Activated CD4-positive, CD25-positive, alpha-beta regulatory T cell (primary cell): ENCODE data around the gene MFN1.

Experiments
- DNase-seq, 4 experiments: peaks; one replicate each; lab custom pipeline; 2025; lab: John Stamatoyannopoulos, UW

The MFN1 gene

GRCh38 chr3:179430277-179430870, 82.9 kb downstream of the MFN1 start:
- DNase-seq: no peak

DNA sequence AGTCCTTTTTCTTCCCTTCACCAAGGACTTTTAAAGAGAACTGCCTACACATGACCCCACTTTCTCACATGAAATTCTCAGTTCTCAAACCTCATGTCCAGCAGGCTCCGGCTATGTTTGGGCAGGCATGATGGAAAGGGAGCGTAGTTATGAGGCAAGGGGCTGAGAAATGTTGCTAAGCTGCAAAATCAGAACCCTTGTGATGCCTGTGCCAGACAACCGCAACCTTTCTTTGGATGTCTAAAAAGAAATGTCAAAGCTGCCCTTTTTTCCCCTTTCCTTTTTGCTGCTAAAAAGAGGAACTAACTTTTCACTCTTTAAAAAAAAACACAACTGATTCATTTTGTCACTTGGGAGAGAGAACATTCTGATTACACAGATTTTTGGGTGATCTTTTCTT, 84.5 kb downstream of the MFN1 start:
- DNase-seq: no peak

DNA sequence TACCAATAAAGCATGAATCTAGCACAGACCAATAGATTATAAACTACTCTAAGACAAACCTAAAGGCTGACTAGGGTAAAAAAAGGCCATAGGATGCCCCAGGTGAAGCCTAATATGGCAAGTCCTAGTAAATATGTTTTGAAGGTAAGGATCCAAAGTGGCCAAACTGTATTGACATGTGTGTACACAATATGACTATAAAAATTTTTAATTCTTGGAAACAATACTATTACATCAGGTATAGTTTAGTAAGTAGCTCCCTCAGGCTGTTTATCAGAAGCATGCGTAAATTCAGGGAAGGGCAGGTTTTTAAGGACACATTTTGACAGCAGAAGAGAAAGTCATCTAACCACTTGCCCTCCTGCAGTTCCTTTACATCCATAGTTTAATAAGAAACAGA, 84.9 kb downstream of the MFN1 start:
- no peak for DNase-seq

GRCh38 chr3:179436517-179436916, 89.0 kb downstream of the MFN1 start:
- no peak for DNase-seq

- peak in 1 of 4 experiments; percentile 1 for DNase-seq
Observed at GRCh38 chr3:179438841-179439240, 91.3 kb downstream of the MFN1 start.
